OCI-LY7 (cell line): ENCODE data around the gene DYNLL1. TPM values are rescaled to one million over a fixed set of nuclear protein-coding genes. Genes with fewer than 3 reads are reported as not detected.

ENCODE experiments used
- BruUV-seq: library from RNA; stranded (reverse); fragments of 400-500 nt; replicated peaks from 2 replicates; lab custom pipeline; 2021; lab: Mats Ljungman, UMichigan
- CTCF ChIA-PET: fragments of 300-600 bp; sonication (Branson Sonifier 250); formaldehyde crosslinking; loops from one replicate; lab custom pipeline; 2022; ENCODE audit warnings: antibody characterized with exemption; ENCODE audit not compliant: unreplicated experiment; lab: Charles Lee
- POLR2A ChIA-PET: fragments of 300-600 bp; sonication (Branson Sonifier 250); formaldehyde crosslinking; loops from one replicate; lab custom pipeline; 2022; ENCODE audit warnings: antibody characterized with exemption; lab: Charles Lee
- DNase-seq: peaks from one replicate; pipeline ENCODE4 v3.0.0-alpha.2; 2015; ENCODE audit warnings: low spot score
- H2AFZ ChIP-seq: fragments of 200-600 bp; sonication (generic), shearing (Covaris generic); 2 replicates; pipeline ENCODE4 v1.6.1; 2014; ENCODE audit warnings: mild to moderate bottlenecking, antibody characterized with exemption, low read length, moderate library complexity
- H3K27ac ChIP-seq: fragments of 200-600 bp; sonication (generic); 2 replicates; pipeline ENCODE4 v1.5.1; 2014; ENCODE audit warnings: mixed run types, low read depth, mild to moderate bottlenecking, moderate library complexity, low read length, inconsistent platforms; ENCODE audit not compliant: poor library complexity, severe bottlenecking
- H3K36me3 ChIP-seq: fragments of 200-600 bp; sonication (generic); 2 replicates; pipeline ENCODE4 v1.6.1; 2014; ENCODE audit warnings: mild to moderate bottlenecking, antibody characterized with exemption, low read length, moderate library complexity, mixed read lengths; ENCODE audit not compliant: insufficient read depth
- H3K4me1 ChIP-seq: fragments of 200-600 bp; sonication (generic); 2 replicates; pipeline ENCODE4 v1.5.1; 2014; ENCODE audit warnings: mild to moderate bottlenecking, low read length; ENCODE audit not compliant: insufficient read depth, poor library complexity, severe bottlenecking
- H3K4me2 ChIP-seq: fragments of 200-600 bp; sonication (generic); 2 replicates; pipeline ENCODE4 v1.6.1; 2014; ENCODE audit warnings: mild to moderate bottlenecking, low read length
- H3K4me3 ChIP-seq: fragments of 200-600 bp; sonication (generic); 2 replicates; pipeline ENCODE4 v1.5.1; 2014; ENCODE audit warnings: mild to moderate bottlenecking, low read depth, low read length; ENCODE audit not compliant: poor library complexity, severe bottlenecking
- H3K79me2 ChIP-seq: fragments of 200-600 bp; sonication (generic); 2 replicates; pipeline ENCODE4 v1.6.1; 2016; ENCODE audit warnings: low read depth, mild to moderate bottlenecking, low read length, moderate library complexity, mixed read lengths; ENCODE audit not compliant: insufficient read depth
- H3K9me2 ChIP-seq: fragments of 200-600 bp; sonication (generic); 2 replicates; pipeline ENCODE4 v1.6.1; 2016; ENCODE audit warnings: mild to moderate bottlenecking, low read length, mixed read lengths; ENCODE audit not compliant: insufficient read depth
- H3K9me3 ChIP-seq: fragments of 200-600 bp; sonication (generic); 2 replicates; pipeline ENCODE4 v1.6.1; 2014; ENCODE audit warnings: mild to moderate bottlenecking, mixed run types, low read length, mixed read lengths
- H4K20me1 ChIP-seq: fragments of 200-600 bp; sonication (generic); 2 replicates; pipeline ENCODE4 v1.6.1; 2014; ENCODE audit warnings: mild to moderate bottlenecking, antibody characterized with exemption, low read length, moderate library complexity, mixed read lengths; ENCODE audit not compliant: insufficient read depth
- EZH2phosphoT487 ChIP-seq: fragments of 200-600 bp; sonication (generic); IDR thresholded peaks from 2 replicates; pipeline ENCODE4 v1.6.1; 2018; ENCODE audit warnings: low read depth, borderline replicate concordance, mild to moderate bottlenecking, mixed run types, antibody characterized with exemption, low read length, moderate library complexity, mixed read lengths
- intact Hi-C: fragments of 100-400 bp; cut with micrococcal nuclease; formaldehyde crosslinking; loops from one replicate; pipeline ENCODE4 v1.10.0; 2022; ENCODE audit not compliant: unreplicated experiment
- small RNA-seq: library from RNA; depleted of rRNA; stranded (forward); fragments of <200 nt; gene quantifications from one replicate; pipeline ENCODE3, GENCODE V24; 2014
- total RNA-seq, 2 experiments: library from RNA; depleted of rRNA in 1 of 2; stranded (reverse); fragments of >200 nt in 1 of 2; shearing (Covaris generic) in 1 of 2; gene quantifications; 2 replicates each; pipeline ENCODE4 v1.2.3, GENCODE V29; 2014 to 2022
- TF ChIP-seq, protein P1 (sequence below): fragments of 200-600 bp; sonication (generic); conservative IDR thresholded peaks from 2 replicates; pipeline ENCODE4 v1.5.1; 2014; ENCODE audit warnings: mild to moderate bottlenecking, antibody characterized with exemption, low read length, moderate library complexity, mixed read lengths

DYNLL1 gene
- total RNA-seq, 2 experiments from 2014 or later, result 321 to 400 TPM

DNA sequence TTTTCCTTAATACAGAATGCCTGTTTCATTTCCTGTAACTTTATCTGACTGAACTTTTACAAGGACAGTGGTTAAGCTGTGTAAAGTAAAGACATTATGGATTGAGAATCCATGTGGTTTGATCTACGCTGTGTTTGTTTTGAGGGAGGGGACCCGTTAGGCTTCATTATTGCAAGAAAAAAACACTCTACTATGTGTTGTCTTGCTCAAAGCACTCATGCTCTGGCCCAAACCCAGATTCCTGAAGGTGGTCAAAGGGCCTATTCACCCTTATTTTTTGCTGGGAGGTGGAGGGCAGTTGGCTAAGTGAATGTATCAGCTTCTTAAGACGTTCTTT is 50.1 kb downstream of the DYNLL1 start:
- Histone ChIP-seq H3K4me3 (no peak overlapping the region), H2AFZ (no peak overlapping the region), H3K4me2 (no peak overlapping the region), H4K20me1 (no peaks in the 10 kb centered on the region), H3K36me3 (peaks cover 83% of the 10 kb centered on the region), H3K9me3 (no peaks in the 10 kb centered on the region), H3K4me1 (no peaks in the 10 kb centered on the region), H3K9me2 (no peaks in the 10 kb centered on the region), H3K79me2 (peaks cover 61% of the 10 kb centered on the region; the same call in 1 of the 2 replicates), H3K27ac (no peak overlapping the region)
- ChIA-PET CTCF (no interaction called here), POLR2A (no interaction called here)
- TF ChIP-seq EZH2phosphoT487, result no peak
- TF ChIP-seq, protein P1, sequence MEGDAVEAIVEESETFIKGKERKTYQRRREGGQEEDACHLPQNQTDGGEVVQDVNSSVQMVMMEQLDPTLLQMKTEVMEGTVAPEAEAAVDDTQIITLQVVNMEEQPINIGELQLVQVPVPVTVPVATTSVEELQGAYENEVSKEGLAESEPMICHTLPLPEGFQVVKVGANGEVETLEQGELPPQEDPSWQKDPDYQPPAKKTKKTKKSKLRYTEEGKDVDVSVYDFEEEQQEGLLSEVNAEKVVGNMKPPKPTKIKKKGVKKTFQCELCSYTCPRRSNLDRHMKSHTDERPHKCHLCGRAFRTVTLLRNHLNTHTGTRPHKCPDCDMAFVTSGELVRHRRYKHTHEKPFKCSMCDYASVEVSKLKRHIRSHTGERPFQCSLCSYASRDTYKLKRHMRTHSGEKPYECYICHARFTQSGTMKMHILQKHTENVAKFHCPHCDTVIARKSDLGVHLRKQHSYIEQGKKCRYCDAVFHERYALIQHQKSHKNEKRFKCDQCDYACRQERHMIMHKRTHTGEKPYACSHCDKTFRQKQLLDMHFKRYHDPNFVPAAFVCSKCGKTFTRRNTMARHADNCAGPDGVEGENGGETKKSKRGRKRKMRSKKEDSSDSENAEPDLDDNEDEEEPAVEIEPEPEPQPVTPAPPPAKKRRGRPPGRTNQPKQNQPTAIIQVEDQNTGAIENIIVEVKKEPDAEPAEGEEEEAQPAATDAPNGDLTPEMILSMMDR, result no peak
- intact Hi-C loops, result no loop called here
- no TSS peak for BruUV-seq
- no peak for DNase-seq

Small RNAs within 50 kb of the gene (small RNA-seq; reads per million reads assigned to genes)
- not detected for gene RF00019

Other genes starting within 250 kb of the DYNLL1 start
- 5.5 and 8.6 TPM in 2 replicates for gene PXN, start 230.4 kb upstream of the DYNLL1 start, total RNA-seq (2014; rRNA removed; shearing (Covaris generic))
- 22.9 and 25.9 TPM in 2 replicates for gene PXN, start 230.4 kb upstream of the DYNLL1 start, total RNA-seq (2022)
- under 0.01 TPM in 1 of 2 replicates, not detected in the other for gene RNU4-2, start 204.2 kb upstream of the DYNLL1 start, total RNA-seq (2014; rRNA removed; shearing (Covaris generic))
- gene RNU4-2, start 204.2 kb upstream of the DYNLL1 start, total RNA-seq (2022), result 1,646 and 3,315 TPM in 2 replicates
- gene RNU4-1, start 202.9 kb upstream of the DYNLL1 start, total RNA-seq (2014; rRNA removed; shearing (Covaris generic)), result under 0.01 TPM in 1 of 2 replicates, not detected in the other
- 1,670 and 3,289 TPM in 2 replicates for gene RNU4-1, start 202.9 kb upstream of the DYNLL1 start, total RNA-seq (2022)
- gene SIRT4, start 193.8 kb upstream of the DYNLL1 start, total RNA-seq (2014; rRNA removed; shearing (Covaris generic)), result 0.54 and 2.1 TPM in 2 replicates
- 1.4 and 2.2 TPM in 2 replicates for gene SIRT4, start 193.8 kb upstream of the DYNLL1 start, total RNA-seq (2022)
- not detected in 2 replicates for gene PLA2G1B, start 168.3 kb upstream of the DYNLL1 start, total RNA-seq (2014; rRNA removed; shearing (Covaris generic))
- gene PLA2G1B, start 168.3 kb upstream of the DYNLL1 start, total RNA-seq (2022), result not detected in 2 replicates
- not detected in 2 replicates for gene MSI1, start 126.9 kb upstream of the DYNLL1 start, total RNA-seq (2014; rRNA removed; shearing (Covaris generic))
- not detected in 2 replicates for gene MSI1, start 126.9 kb upstream of the DYNLL1 start, total RNA-seq (2022)
- gene COX6A1, start 58.0 kb upstream of the DYNLL1 start, total RNA-seq (2014; rRNA removed; shearing (Covaris generic)), result 543 and 591 TPM in 2 replicates
- gene COX6A1, start 58.0 kb upstream of the DYNLL1 start, total RNA-seq (2022), result 449 and 453 TPM in 2 replicates
- 23.9 and 28.3 TPM in 2 replicates for gene TRIAP1, start 49.7 kb upstream of the DYNLL1 start, total RNA-seq (2014; rRNA removed; shearing (Covaris generic))
- 25.9 and 26.4 TPM in 2 replicates for gene TRIAP1, start 49.7 kb upstream of the DYNLL1 start, total RNA-seq (2022)
- 36.1 and 37.6 TPM in 2 replicates for gene GATC, start 49.7 kb upstream of the DYNLL1 start, total RNA-seq (2014; rRNA removed; shearing (Covaris generic))
- gene GATC, start 49.7 kb upstream of the DYNLL1 start, total RNA-seq (2022), result 34.6 and 35.8 TPM in 2 replicates
- 181 and 203 TPM in 2 replicates for gene SRSF9, start 26.4 kb upstream of the DYNLL1 start, total RNA-seq (2014; rRNA removed; shearing (Covaris generic))
- 281 and 295 TPM in 2 replicates for gene SRSF9, start 26.4 kb upstream of the DYNLL1 start, total RNA-seq (2022)
- 29.4 and 40.9 TPM in 2 replicates for gene COQ5, start 33.0 kb downstream of the DYNLL1 start, total RNA-seq (2014; rRNA removed; shearing (Covaris generic))
- gene COQ5, start 33.0 kb downstream of the DYNLL1 start, total RNA-seq (2022), result 48.8 and 49.5 TPM in 2 replicates
- 52.2 and 66.3 TPM in 2 replicates for gene RNF10, start 38.2 kb downstream of the DYNLL1 start, total RNA-seq (2014; rRNA removed; shearing (Covaris generic))
- 150 TPM in 2 replicates for gene RNF10, start 38.2 kb downstream of the DYNLL1 start, total RNA-seq (2022)
- gene POP5, start 85.3 kb downstream of the DYNLL1 start, total RNA-seq (2014; rRNA removed; shearing (Covaris generic)), result 65.8 and 73.4 TPM in 2 replicates
- gene POP5, start 85.3 kb downstream of the DYNLL1 start, total RNA-seq (2022), result 61.8 and 61.9 TPM in 2 replicates
- gene CABP1, start 144.5 kb downstream of the DYNLL1 start, total RNA-seq (2014; rRNA removed; shearing (Covaris generic)), result 0.18 and 0.79 TPM in 2 replicates
- 2.4 and 3.8 TPM in 2 replicates for gene CABP1, start 144.5 kb downstream of the DYNLL1 start, total RNA-seq (2022)
- gene MLEC, start 191.0 kb downstream of the DYNLL1 start, total RNA-seq (2014; rRNA removed; shearing (Covaris generic)), result 69.7 and 74.1 TPM in 2 replicates
- gene MLEC, start 191.0 kb downstream of the DYNLL1 start, total RNA-seq (2022), result 82.4 and 101 TPM in 2 replicates
- 16.5 and 17.2 TPM in 2 replicates for gene UNC119B, start 214.3 kb downstream of the DYNLL1 start, total RNA-seq (2014; rRNA removed; shearing (Covaris generic))
- gene UNC119B, start 214.3 kb downstream of the DYNLL1 start, total RNA-seq (2022), result 24.6 and 27.4 TPM in 2 replicates
- 7.7 and 8.8 TPM in 2 replicates for gene ACADS, start 229.7 kb downstream of the DYNLL1 start, total RNA-seq (2014; rRNA removed; shearing (Covaris generic))
- 11.2 and 14.5 TPM in 2 replicates for gene ACADS, start 229.7 kb downstream of the DYNLL1 start, total RNA-seq (2022)